Heart right ventricle (tissue), 16 donors: ENCODE measurements around the gene RPRD1B. TPM values are rescaled to one million over a fixed set of nuclear protein-coding genes. Genes with fewer than 3 reads are reported as not detected.

Source experiments
- ATAC-seq, 8 donors: fragments of 200-7000 bp; cut with Tn5 transposase; one replicate each; pipeline ENCODE4 v1.9.1; 2020; ENCODE audit warnings: mild to moderate bottlenecking in 8 of 8, moderate library complexity in 8 of 8, moderate number of reproducible peaks in 1 of 8
- DNase-seq, 2 donors: peaks; one replicate each; pipeline ENCODE4 v3.0.0-alpha.2; 2020
- H3K27ac ChIP-seq, 10 donors: fragments of 200-600 bp; sonication (generic) in 2 of 10; one replicate each; pipeline versions ENCODE4 v1.5.0 to v1.8.0; 2020 to 2022; ENCODE audit warnings: mild to moderate bottlenecking in 3 of 10
- H3K27me3 ChIP-seq, 7 donors: fragments of 200-600 bp; one replicate each; pipeline ENCODE4 v1.8.0; 2021 to 2022; ENCODE audit warnings: mild to moderate bottlenecking in 2 of 7
- H3K36me3 ChIP-seq, 9 donors: fragments of 200-600 bp; sonication (generic) in 1 of 9; one replicate each; pipeline versions ENCODE4 v1.5.0 to v1.8.0; 2020 to 2022; ENCODE audit warnings: mild to moderate bottlenecking in 2 of 9
- H3K4me1 ChIP-seq, 9 donors: fragments of 200-600 bp; sonication (generic) in 1 of 9; one replicate each; pipeline versions ENCODE4 v1.5.0 to v1.8.0; 2020 to 2022; ENCODE audit warnings: mild to moderate bottlenecking in 4 of 9
- H3K4me3 ChIP-seq, 10 donors: fragments of 200-600 bp; sonication (generic) in 2 of 10; one replicate each; pipeline versions ENCODE4 v1.5.0 to v1.8.0; 2020 to 2022; ENCODE audit warnings: mild to moderate bottlenecking in 7 of 10, moderate library complexity in 2 of 10
- H3K9me3 ChIP-seq, 11 donors: fragments of 200-600 bp in 10 of 11; sonication (generic) in 2 of 11; one replicate each; pipeline versions ENCODE4 v1.5.0 to v1.8.0; 2013 to 2022; ENCODE audit warnings: mild to moderate bottlenecking in 2 of 11, control low read depth in 1 of 11, moderate library complexity in 1 of 11
- WGBS, 2 donors: extraction: QIAGEN DNeasy Blood & Tissue Kit; methylation state at CpG; one replicate each; pipeline ENCODE4 v1.1.7; 2013; ENCODE audit warnings: inconsistent platforms in 1 of 2; 5-methylcytosine and 5-hydroxymethylcytosine counted together
- intact Hi-C, 10 donors: fragments of 100-400 bp; cut with DNase I; formaldehyde crosslinking; loops; one replicate each; pipeline versions ENCODE4 v1.11.1 to v1.14.2; 2022
- polyA plus RNA-seq, 2 donors: library from polyadenylated mRNA; stranded (reverse); fragments of 200-250 nt; gene quantifications; one replicate each; pipeline ENCODE4 v1.2.3, GENCODE V29; 2013
- total RNA-seq, 10 donors: library from RNA; stranded (reverse); fragmentation: NEBNext Ultra II Directional in 3 of 10; extraction: Animal tissue kit (Norgen Biotek cat#: 25700) in 3 of 10; gene quantifications; one replicate each; pipeline versions ENCODE4 v1.2.1 to v1.2.4, GENCODE V29; 2021 to 2023
- TF ChIP-seq, protein P1 (sequence below), 9 donors: fragments of 200-600 bp; sonication (generic) in 2 of 9; IDR thresholded peaks; one replicate each; pipeline versions ENCODE4 v1.5.0 to v1.8.0; 2021 to 2022; ENCODE audit warnings: antibody characterized with exemption in 9 of 9, mild to moderate bottlenecking in 5 of 9, moderate library complexity in 1 of 9
- donor health status: Arrhythmogenic right ventricular cardiomyopathy.
- donor health status: ischemic (EF 13 %, LVEDD 7.1; RV severe dilation, severe dysfunction).
- donor health status: healthy with polysubstance abuse.
- donor health status: DM: no; HTN: yes; CAD: no.
- donor health status: DM: no; HTN: no; CAD: no.
- donor health status: ischemic (EF 25% LVEDD 6.9; RV normal size, moderate dysfunction).
- donor health status: ischemic (EF 25% LVEDD 5.7; RV mildly dilated, moderate dysfunction).
- donor health status: healthy.
- donor health status: DM: yes; HTN: yes; CAD: no.
- donor health status: Ischemic cardiomyopathy.
- donor health status: ischemic (EF 35%, LVEDD 5.7; RV mildly dilated, moderate dysfunction).
- donor health status: nonischemic (EF 11% LVEDD 7.7; RV severe dilation, severe dysfunction).
- donor health status: DM: yes; HTN: yes; CAD: no.
- donor health status: PGD.
- donor health status: ischemic (EF 29% LVEDD 5.4; RV normal size, mild dysfunction).
- donor health status: nonischemic (EF 23%, LVEDD 6.1; RV moderate dilation, normal function).

RPRD1B gene
- total and polyA plus RNA-seq, 12 donors: 10.4 to 78.1 (median 47.3) TPM

DNA sequence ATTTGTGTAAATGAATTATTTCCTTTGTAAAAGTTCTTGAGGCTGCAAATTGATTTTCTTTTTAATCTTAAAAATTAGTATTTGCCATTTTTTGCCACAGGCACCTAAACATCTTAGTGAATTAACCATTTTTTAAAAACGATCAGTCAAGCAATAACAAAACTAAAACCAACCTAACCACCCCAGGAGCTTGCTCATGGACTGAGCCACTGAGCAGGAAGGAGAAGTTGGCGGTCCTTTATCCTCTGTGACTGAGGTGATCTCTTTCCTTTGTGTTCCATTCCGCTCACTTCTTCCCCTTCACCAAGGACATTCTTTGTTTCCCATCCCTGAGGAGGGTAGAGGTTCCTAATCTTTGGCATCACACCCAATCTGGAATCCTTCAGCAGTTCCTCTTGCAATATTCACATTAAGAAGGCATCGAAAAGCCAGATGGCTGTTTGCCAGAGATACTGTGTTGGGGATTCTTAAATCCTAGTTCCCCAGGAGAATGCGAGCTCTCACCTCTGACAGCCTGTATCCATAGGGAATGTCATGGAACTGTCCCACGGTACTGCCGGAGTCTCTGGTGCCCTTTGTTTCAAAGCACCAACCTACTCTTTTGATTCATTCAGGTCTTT is 30.5 kb downstream of the RPRD1B start:
- WGBS, 2 donors: 71 to 73% methylated on average over 7 of the region's 7 CpGs
- DNase-seq: no peak
- Histone ChIP-seq H3K9me3 (no peaks in the 10 kb centered on the region), H3K4me3 (no peak overlapping the region), H3K36me3 (peaks cover 0 to 100% (median 47%) of the 10 kb centered on the region in 9 donors), H3K4me1 (peaks cover 0 to 31% (median 23%) of the 10 kb centered on the region in 9 donors), H3K27ac (no peak overlapping the region), H3K27me3 (no peaks in the 10 kb centered on the region)
- intact Hi-C loops: loop anchor here in 2 of 10 donors (5.0 kb wide), 2 partner anchors 98 to 158 kb away; no protein-coding TSS in a partner anchor
- TF ChIP-seq, protein P1, sequence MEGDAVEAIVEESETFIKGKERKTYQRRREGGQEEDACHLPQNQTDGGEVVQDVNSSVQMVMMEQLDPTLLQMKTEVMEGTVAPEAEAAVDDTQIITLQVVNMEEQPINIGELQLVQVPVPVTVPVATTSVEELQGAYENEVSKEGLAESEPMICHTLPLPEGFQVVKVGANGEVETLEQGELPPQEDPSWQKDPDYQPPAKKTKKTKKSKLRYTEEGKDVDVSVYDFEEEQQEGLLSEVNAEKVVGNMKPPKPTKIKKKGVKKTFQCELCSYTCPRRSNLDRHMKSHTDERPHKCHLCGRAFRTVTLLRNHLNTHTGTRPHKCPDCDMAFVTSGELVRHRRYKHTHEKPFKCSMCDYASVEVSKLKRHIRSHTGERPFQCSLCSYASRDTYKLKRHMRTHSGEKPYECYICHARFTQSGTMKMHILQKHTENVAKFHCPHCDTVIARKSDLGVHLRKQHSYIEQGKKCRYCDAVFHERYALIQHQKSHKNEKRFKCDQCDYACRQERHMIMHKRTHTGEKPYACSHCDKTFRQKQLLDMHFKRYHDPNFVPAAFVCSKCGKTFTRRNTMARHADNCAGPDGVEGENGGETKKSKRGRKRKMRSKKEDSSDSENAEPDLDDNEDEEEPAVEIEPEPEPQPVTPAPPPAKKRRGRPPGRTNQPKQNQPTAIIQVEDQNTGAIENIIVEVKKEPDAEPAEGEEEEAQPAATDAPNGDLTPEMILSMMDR (IDR thresholded peaks at IDR 0.05): no peak
- ATAC-seq: no peak

DNA sequence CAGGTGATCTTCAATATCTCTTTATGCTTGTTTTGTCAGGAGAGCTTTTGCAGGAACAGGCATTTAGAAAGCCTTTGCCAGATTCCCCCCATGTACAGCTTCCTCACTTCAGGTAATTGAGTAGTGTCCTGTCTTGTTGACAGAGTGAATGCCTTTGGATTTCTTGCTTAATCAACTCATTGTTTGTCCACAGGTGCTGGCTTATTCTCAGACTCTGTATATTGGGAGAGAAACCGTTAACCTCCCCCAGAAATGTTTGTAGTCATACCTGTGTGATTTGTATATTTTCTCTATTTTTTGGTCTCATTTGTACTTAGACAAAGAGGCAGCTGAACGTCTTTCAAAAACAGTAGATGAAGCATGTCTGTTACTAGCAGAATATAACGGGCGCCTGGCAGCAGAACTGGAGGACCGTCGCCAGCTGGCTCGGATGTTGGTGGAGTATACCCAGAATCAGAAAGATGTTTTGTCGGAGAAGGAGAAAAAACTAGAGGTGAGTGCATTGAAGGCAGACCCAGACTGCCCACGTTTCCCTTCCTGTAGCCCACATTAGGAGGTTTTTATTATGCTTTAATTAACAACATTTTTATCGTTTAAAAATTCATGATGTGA is 32.3 kb downstream of the RPRD1B start:
- intact Hi-C loops: loop anchor here in 1 of 10 donors (5.0 kb wide), 1 partner anchor 46 kb away; no protein-coding TSS in a partner anchor
- H3K4me1 ChIP-seq: peaks cover 0 to 29% (median 23%) of the 10 kb centered on the region in 9 donors
- TF ChIP-seq, protein P1 (IDR thresholded peaks at IDR 0.05): no peak
- WGBS, 2 donors: 49 to 70% methylated on average over 10 of the region's 10 CpGs
- peak; percentile 30 to 50 for DNase-seq
- H3K4me3 ChIP-seq: no peak overlapping the region
- peak overlapping the region in 8 of 10 donors; percentile 14 to 83 (median 72) for H3K27ac ChIP-seq
- no peaks in the 10 kb centered on the region for H3K9me3 ChIP-seq
- H3K36me3 ChIP-seq: peaks cover 0 to 100% (median 42%) of the 10 kb centered on the region in 9 donors
- peak in 4 of 8 donors; percentile 25 to 59 (median 43) for ATAC-seq
- H3K27me3 ChIP-seq: no peaks in the 10 kb centered on the region

- intact Hi-C loops: loop anchor here in 1 of 10 donors (5.0 kb wide), 1 partner anchor 45 kb away; no protein-coding TSS in a partner anchor
- WGBS, 2 donors: 39 to 48% methylated on average over 9 of the region's 9 CpGs
- H3K4me1 ChIP-seq: peaks cover 0 to 29% (median 23%) of the 10 kb centered on the region in 9 donors
- no peaks in the 10 kb centered on the region for H3K9me3 ChIP-seq
- H3K36me3 ChIP-seq: peaks cover 0 to 100% (median 38%) of the 10 kb centered on the region in 9 donors
- DNase-seq: peak in 1 of 2 donors; percentile 18
- H3K27ac ChIP-seq: peak overlapping the region; percentile 56 to 83 (median 74)
- H3K4me3 ChIP-seq: no peak overlapping the region
- peak; percentile 50 to 93 (median 84) for ATAC-seq
- no peaks in the 10 kb centered on the region for H3K27me3 ChIP-seq
- TF ChIP-seq, protein P1 (IDR thresholded peaks at IDR 0.05): no peak
Measured at GRCh38 chr20:38066969-38067716, 33.6 kb downstream of the RPRD1B start.
